NCI-H446 treated with DMSO at 0.1 percent for 48 hours (cell line): ENCODE measurements around the gene CDT1.

ENCODE experiments used
- DNase-seq: peaks from one replicate; lab custom pipeline; 2025; lab: John Stamatoyannopoulos, UW

Gene CDT1

GRCh38 chr16:88856828-88857727 lies 53.5 kb downstream of the CDT1 start, which contains the start of the genes GALNS and TRAPPC2L:
Gene GALNS, minus strand, starts transcription at chr16:88856947. Its CDS starts 70 bp downstream, at chr16:88856877.
Gene TRAPPC2L, plus strand, starts transcription at chr16:88857127. Its CDS starts 24 bp downstream, at chr16:88857151.
- DNase-seq, result peak; percentile 65

- no peak for DNase-seq
These were observed 54.2 kb downstream of the CDT1 start for GRCh38 chr16:88857728-88858339.
